Vagina (tissue), 2 donors: ENCODE measurements around the gene WDR70. TPM values are rescaled to one million over a fixed set of nuclear protein-coding genes. Genes with fewer than 3 reads are reported as not detected.
"Not testable (repeated sequence)": the region's sequence is repeated elsewhere in the genome, so short reads cannot be mapped to it uniquely, and the experiment has no call there.

Experiments used
- DNase-seq, 2 donors: peaks; one replicate each; pipeline ENCODE4 v3.0.0-alpha.2; 2017; ENCODE audit errors: extremely low spot score in 2 of 2
- H3K27ac ChIP-seq: fragments of 200-600 bp; sonication (generic); one replicate; pipeline ENCODE4 v1.5.1; 2019
- H3K27me3 ChIP-seq: fragments of 200-600 bp; sonication (generic); one replicate; pipeline ENCODE4 v1.5.1; 2019
- H3K36me3 ChIP-seq, 2 donors: fragments of 200-600 bp; sonication (generic); one replicate each; pipeline ENCODE4 v1.5.1; 2017 to 2019
- H3K4me1 ChIP-seq: fragments of 200-600 bp; sonication (generic); one replicate; pipeline ENCODE4 v1.5.1; 2019
- H3K4me3 ChIP-seq, 2 donors: fragments of 200-600 bp; sonication (generic); 1 replicate in 1 of 2; 2 replicates in 1 of 2; pipeline ENCODE4 v1.5.1; 2016 to 2019
- H3K9me3 ChIP-seq: fragments of 200-600 bp; sonication (generic); one replicate; pipeline ENCODE4 v1.5.1; 2019
- CTCF ChIP-seq, 3 experiments: fragments of 450-650 bp in 2 of 3; fragments of 200-600 bp in 1 of 3; sonication (generic) in 1 of 3; IDR thresholded peaks; one replicate each; pipeline ENCODE4 v1.5.1; 2017 to 2019; ENCODE audit warnings: antibody characterized with exemption in 3 of 3, mild to moderate bottlenecking in 2 of 3, moderate library complexity in 2 of 3
- POLR2A ChIP-seq, 2 donors: fragments of 450-650 bp; IDR thresholded peaks; one replicate each; pipeline ENCODE4 v1.6.1; 2017; ENCODE audit warnings: antibody characterized with exemption in 2 of 2, mild to moderate bottlenecking in 2 of 2, moderate library complexity in 2 of 2
- POLR2AphosphoS5 ChIP-seq, 2 donors: sonication (generic); formaldehyde crosslinking; IDR thresholded peaks; one replicate each; pipeline ENCODE4 v1.9.0; 2017; ENCODE audit warnings: antibody characterized with exemption in 2 of 2, mild to moderate bottlenecking in 2 of 2, low read depth in 1 of 2; ENCODE audit not compliant: insufficient read depth in 1 of 2
- intact Hi-C: fragments of 100-400 bp; cut with DNase I; formaldehyde crosslinking; loops from one replicate; pipeline ENCODE4 v1.15.1; 2023
- total RNA-seq: library from RNA; depleted of rRNA; stranded (reverse); fragments of >200 nt; gene quantifications from one replicate; pipeline ENCODE4 v1.2.3, GENCODE V29; 2016

Gene WDR70
- total RNA-seq, 1 donor from 2014 or later: 31.4 TPM

- Histone ChIP-seq H3K36me3 (peaks cover 0 to under 1% of the 10 kb centered on the region in 2 donors), H3K9me3 (no peaks in the 10 kb centered on the region), H3K27ac (no peak overlapping the region), H3K4me1 (no peaks in the 10 kb centered on the region), H3K27me3 (no peaks in the 10 kb centered on the region), H3K4me3 (no peak overlapping the region)
- DNase-seq: no peak
- intact Hi-C loops: loop anchor here (2.0 kb wide), 1 partner anchor 31 kb away; no protein-coding TSS in a partner anchor
- TF ChIP-seq POLR2AphosphoS5 (IDR thresholded peaks at IDR 0.05; ENCODE audit: insufficient read depth in 1 of 2, low read depth in 1 of 2) (no peak), CTCF (IDR thresholded peaks at IDR 0.05) (no peak), POLR2A (IDR thresholded peaks at IDR 0.05) (no peak)
These were observed 132.5 kb downstream of the WDR70 start for GRCh38 chr5:37511646-37512045.

GRCh38 chr5:37514946-37515345 is 135.8 kb downstream of the WDR70 start:
- Histone ChIP-seq H3K36me3 (peaks cover 0 to 11% of the 10 kb centered on the region in 2 donors), H3K4me1 (no peaks in the 10 kb centered on the region), H3K4me3 (no peak overlapping the region), H3K27ac (no peak overlapping the region), H3K9me3 (no peaks in the 10 kb centered on the region), H3K27me3 (no peaks in the 10 kb centered on the region)
- TF ChIP-seq CTCF (IDR thresholded peaks at IDR 0.05) (no peak), POLR2A (IDR thresholded peaks at IDR 0.05) (no peak), POLR2AphosphoS5 (IDR thresholded peaks at IDR 0.05; ENCODE audit: insufficient read depth in 1 of 2, low read depth in 1 of 2) (no peak)
- intact Hi-C loops: no loop called here
- DNase-seq: no peak

GRCh38 chr5:37517686-37518085 is 138.6 kb downstream of the WDR70 start:
- H3K36me3 ChIP-seq: peaks cover 0 to 11% of the 10 kb centered on the region in 2 donors
- no peak overlapping the region for H3K27ac ChIP-seq
- H3K9me3 ChIP-seq: no peaks in the 10 kb centered on the region
- H3K27me3 ChIP-seq: no peaks in the 10 kb centered on the region
- H3K4me3 ChIP-seq: no peak overlapping the region
- intact Hi-C loops: no loop called here
- no peaks in the 10 kb centered on the region for H3K4me1 ChIP-seq
- no peak for DNase-seq
- TF ChIP-seq CTCF (IDR thresholded peaks at IDR 0.05): no peak
- no peak for TF ChIP-seq POLR2AphosphoS5 (IDR thresholded peaks at IDR 0.05; ENCODE audit: insufficient read depth in 1 of 2, low read depth in 1 of 2)
- TF ChIP-seq POLR2A (IDR thresholded peaks at IDR 0.05): no peak

GRCh38 chr5:37518356-37518755 is 139.2 kb downstream of the WDR70 start:
- peaks cover 0 to 11% of the 10 kb centered on the region in 2 donors for H3K36me3 ChIP-seq
- H3K27me3 ChIP-seq, H3K27ac ChIP-seq, intact Hi-C loops, DNase-seq, H3K4me1 ChIP-seq, H3K4me3 ChIP-seq, H3K9me3 ChIP-seq: not testable (repeated sequence)

- Histone ChIP-seq H3K4me1 (no peaks in the 10 kb centered on the region), H3K9me3 (no peaks in the 10 kb centered on the region), H3K27ac (no peak overlapping the region), H3K27me3 (no peaks in the 10 kb centered on the region), H3K36me3 (peaks cover 0 to 11% of the 10 kb centered on the region in 2 donors), H3K4me3 (no peak overlapping the region)
- DNase-seq: no peak
- intact Hi-C loops: no loop called here
- TF ChIP-seq POLR2AphosphoS5 (IDR thresholded peaks at IDR 0.05; ENCODE audit: insufficient read depth in 1 of 2, low read depth in 1 of 2) (no peak), POLR2A (IDR thresholded peaks at IDR 0.05) (no peak), CTCF (IDR thresholded peaks at IDR 0.05) (no peak)
These were observed 140.2 kb downstream of the WDR70 start for GRCh38 chr5:37519304-37519703.
